NCI-H2227 (cell line): ENCODE measurements around the gene LSM14A.
A peak's percentile ranks its signal among the peaks of the same experiment; 100 is the strongest.
"Not testable (repeated sequence)": the region's sequence is repeated elsewhere in the genome, so short reads cannot be mapped to it uniquely, and the experiment has no call there.

Source experiments
- DNase-seq: peaks from one replicate; lab custom pipeline; 2025; ENCODE audit not compliant: unreplicated experiment; lab: John Stamatoyannopoulos, UW

LSM14A gene

GRCh38 chr19:34228347-34228746, 56.0 kb downstream of the LSM14A start:
- DNase-seq = no peak

DNA sequence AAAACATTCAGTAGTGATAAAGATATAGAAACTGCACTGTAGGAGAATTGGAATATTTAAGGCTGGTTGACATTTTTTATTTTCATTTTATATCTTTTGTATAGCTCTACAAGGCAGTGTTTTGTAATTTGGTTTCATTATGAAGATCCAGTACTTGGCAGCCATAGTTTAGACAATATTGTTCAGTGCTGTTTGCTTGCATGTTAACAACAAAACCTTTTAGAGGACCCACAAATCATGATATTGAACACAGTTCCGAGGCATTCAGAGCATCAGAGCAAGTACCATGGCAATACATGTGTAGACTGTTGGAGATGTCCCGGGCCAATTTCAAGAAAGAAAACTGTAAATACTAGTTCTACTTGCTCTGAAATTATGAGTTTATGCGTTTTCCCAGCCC, 56.5 kb downstream of the LSM14A start:
- no peak for DNase-seq

DNA sequence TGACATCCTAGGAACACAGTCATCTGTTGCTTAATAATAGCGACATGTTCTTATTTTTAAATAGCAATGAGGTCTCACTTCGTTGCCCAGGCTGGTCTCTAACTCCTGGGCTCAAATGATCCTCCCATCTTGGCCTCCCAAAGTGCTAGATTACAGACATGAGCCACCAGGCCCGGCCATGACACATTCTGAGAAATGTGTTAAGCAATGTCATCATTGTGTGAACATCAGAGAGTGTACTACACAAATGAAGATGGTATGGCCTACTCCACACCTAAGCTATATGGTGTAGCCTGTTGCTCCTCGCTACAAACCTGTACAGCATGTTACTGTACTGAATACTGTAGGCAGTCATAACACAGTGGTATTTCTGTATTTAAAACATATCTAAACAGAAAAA, 57.4 kb downstream of the LSM14A start:
- DNase-seq = no peak

DNA sequence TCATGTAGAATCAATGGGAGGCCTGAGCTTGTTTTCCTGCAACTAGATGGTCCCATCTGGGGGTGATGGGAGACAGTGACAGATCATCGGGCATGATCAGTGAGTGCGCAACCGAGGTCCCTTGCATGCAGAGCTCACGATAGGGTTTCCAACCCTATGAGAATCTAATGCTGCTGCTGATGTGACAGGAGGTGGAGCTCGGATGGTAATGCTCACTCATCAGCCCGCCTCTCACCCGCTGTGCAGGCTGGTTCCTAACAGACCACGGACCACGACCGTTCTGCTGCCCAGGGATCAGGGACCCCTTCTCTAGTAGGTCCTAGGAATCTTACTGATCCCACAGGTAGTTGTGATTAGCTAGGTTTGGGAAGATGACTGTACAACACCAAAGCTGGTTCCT, 58.5 kb downstream of the LSM14A start:
- no peak for DNase-seq

- no peak for DNase-seq
Observed at GRCh38 chr19:34231439-34231838, 59.1 kb downstream of the LSM14A start.

- DNase-seq = no peak
Observed at GRCh38 chr19:34232566-34233481, 60.5 kb downstream of the LSM14A start.

DNA sequence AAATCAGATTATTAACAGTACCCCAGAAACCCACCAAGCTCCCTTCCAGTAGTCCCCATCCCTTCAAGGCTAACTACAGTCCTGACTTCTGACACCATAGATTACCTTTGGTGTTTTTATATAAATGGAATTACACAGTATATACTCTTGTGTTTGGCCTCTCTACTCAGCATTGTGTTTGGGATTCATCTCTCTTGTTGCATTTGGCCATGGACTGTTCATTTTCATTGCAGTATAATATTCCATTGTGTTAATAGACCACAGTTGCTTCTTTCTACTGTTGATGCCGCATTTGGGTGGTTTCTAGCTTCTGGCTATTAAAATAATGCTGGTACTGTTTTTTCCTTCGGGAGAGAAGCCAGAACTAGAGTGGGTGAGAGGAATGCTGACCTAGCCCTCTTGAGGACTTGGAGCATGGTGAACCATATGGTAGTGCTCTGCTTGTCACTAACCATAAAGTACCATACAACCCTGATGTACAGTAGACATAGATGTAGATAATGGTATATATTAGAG, 63.2 kb downstream of the LSM14A start:
- no peak for DNase-seq

DNA sequence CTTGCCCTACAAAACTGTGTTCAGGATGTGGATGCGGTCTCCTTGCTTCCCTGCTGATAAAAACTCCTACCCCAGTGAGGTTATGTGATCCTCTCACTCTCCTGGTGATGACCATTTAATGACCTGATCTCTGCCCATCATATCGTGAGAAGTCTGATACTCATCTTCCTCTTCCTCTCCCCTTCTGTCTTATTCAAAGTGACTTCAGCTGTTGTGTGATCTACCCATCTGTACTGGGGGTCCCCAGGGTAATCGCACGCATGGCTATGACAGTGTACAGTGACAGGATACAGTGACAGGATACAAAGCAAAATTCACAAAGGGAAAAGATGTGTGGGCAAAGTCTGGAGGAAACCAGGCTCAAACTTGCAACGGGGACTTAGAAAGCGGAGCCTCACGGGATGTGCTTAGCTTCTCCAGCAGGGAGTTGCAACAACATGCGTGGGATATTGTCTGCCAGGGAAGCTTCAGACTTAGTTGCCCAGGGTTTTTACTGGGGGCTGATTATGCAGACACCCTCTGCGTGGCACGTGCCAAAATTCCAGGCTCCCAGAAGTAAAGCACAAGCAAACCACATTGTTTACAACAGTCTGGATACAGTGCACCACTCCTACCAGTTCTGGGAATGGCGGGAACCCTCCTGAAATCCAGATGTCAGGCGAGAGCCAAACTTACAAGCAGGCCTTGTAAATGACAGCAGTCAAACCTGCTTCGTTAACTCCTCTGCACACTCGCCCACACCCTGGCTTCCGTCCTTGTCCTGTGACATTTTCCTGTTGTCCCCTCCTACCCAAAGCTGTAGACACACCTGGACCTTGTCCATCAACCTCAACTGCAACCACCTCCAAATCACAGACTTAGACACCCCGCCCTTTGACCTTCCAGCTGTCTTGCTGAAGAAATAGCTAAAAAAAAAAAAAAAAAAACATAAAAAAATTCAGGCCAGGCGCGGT, 64.0 kb downstream of the LSM14A start:
- no peak for DNase-seq

DNA sequence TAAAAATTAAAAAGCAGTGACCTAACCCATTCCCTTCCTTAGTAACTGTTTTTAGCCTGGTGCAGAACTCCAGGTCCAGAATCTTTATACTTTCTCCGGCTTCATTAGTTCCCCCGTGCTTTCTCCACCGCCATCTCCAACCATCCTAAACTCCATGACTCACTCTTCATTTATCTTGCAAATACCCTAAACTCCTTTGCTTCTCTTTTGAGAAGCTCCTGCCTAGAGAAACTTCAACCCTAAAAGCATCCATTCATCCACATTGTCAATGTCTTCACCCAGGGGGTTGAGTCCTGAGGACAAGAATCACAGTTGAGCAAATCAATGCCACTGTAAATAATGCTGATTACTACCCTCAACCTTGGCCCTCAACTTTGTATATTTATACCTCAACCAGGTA, 65.0 kb downstream of the LSM14A start:
- no peak for DNase-seq

GRCh38 chr19:34237939-34238338, 65.6 kb downstream of the LSM14A start:
- no peak for DNase-seq

- DNase-seq = peak; percentile 83
Observed at GRCh38 chr19:34241513-34242337, 69.4 kb downstream of the LSM14A start.

- not testable (repeated sequence) for DNase-seq
Observed at GRCh38 chr19:34243138-34243875, 71.0 kb downstream of the LSM14A start.

DNA sequence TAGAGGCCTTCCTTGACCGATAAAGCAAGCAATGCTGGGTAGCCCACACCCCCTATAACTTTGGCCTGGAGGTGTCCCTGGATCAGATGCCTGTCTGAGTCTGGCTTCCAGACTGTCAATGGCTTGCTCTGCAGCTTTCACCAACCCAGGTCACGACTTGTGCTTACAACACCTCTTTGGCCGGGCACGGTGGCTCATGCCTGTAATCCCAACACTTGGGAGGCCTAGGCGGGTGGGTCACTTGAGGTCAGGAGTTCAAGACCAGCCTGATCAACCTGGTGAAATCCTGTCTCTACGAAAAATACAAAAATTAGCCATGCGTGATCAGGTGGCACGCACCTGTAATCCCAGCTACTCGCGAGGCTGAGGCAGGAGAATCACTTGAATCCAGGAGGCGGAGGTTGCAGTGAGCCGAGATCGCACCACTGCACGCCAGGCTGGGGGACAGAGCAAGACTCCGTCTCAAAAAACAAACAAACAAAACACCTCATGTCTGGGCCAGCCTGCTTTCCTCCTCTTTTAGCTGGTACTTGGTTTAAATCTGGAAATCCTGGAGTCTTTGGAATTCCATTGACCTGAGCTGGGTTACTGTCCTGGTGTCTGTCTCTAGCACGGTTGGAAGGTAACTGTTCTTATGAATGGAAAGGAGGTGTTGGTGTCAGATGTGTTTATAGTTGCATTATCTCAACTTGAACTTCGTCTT, 71.7 kb downstream of the LSM14A start:
- no peak for DNase-seq

GRCh38 chr19:34244611-34245299, 72.5 kb downstream of the LSM14A start:
- peak; percentile 51 for DNase-seq

GRCh38 chr19:34246340-34246739, 74.0 kb downstream of the LSM14A start:
- no peak for DNase-seq

GRCh38 chr19:34248941-34249340, 76.6 kb downstream of the LSM14A start:
- no peak for DNase-seq

DNA sequence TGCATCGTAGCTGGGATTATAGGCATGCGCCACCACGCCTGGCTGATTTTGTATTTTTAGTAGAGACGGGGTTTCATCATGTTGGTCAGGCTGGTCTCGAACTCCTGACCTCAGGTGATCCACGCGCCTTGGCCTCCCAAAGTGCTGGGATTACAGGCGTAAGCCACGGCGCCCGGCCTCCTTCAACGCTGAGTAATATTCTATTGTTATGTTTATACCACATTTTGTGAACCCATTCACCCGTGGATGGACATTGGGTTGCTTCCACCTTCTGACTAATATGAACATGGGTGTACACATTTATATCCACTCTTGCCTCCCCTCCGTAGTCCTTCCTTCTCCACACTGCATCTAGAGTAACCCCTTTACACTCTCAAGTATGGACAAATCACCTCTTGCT, 80.9 kb downstream of the LSM14A start:
- DNase-seq = not testable (repeated sequence)

DNA sequence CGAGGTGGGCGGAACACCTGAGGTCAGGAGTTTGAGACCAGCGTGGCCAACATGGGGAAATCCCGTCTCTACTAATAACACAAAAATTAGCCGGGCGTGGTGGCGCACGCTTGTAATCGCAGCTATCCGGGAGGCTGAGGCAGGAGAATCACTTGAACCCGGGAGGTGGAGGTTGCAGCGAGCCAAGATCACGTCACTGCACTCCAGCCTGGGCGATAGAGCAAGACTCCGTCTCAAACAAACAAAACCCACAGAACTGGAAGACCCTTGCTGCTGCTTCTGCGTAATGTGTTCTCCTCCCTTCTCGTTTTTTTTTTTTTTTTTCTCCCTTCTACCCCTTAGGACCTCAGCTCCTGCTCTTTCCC, 81.4 kb downstream of the LSM14A start:
- not testable (repeated sequence) for DNase-seq
